ENCODE data around the gene NEURL2. TPM values are rescaled to one million over a fixed set of nuclear protein-coding genes. Genes with fewer than 3 reads are reported as not detected.
"Not testable (repeated sequence)": the region's sequence is repeated elsewhere in the genome, so short reads cannot be mapped to it uniquely, and the experiment has no call there.

The NEURL2 gene
- total RNA-seq, 2 donors from 2014 or later: 0.29 to 1.9 TPM

DNA sequence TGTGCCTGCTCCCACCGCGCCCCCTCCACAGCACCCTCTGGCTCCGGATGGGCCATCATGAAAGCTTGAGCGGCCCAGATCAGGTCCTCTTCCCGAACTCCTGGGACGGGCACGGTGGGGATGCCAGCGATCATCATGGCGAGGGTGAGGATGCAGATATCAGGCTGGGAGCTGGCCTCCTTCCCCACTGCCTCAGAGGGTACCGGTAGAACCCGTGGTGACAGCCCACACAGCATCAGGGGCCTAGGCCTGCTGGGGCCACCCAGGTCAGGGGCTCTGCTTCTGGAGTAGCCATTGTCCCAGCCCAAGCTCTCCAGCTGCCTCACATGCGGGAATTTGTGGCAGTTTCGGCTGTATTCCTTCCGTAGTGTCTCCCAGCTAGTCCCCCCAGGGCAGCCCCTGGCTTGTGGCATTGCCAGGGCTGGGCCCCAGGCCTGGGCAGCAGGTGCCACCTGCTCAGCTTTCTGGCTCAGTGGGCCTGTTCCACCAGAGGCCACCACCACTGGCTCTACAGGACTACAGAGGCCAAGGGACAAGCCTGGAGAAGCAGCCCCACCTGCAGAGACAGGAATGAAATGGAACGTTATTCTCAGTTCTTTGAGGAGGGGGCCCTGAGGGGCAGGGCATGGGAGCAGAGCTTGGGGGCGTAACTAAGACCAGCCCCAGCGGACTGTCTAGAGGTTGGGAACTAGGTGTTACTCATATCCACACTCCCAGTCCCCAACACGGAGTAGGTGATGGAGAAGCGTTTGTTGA, 4.2 kb downstream of the NEURL2 start:
- ATAC-seq (no peak), DNase-seq (ENCODE audit: low spot score) (no peak)
- no peak overlapping the region for H3K27ac Mint-ChIP-seq
- H3K27me3 Mint-ChIP-seq: peaks cover 4 to 5% of the 10 kb centered on the region in 2 donors
- H3K4me1 Mint-ChIP-seq (ENCODE audit: low read depth in 2 of 2): peaks cover 3 to 8% of the 10 kb centered on the region in 2 donors
- no peaks in the 10 kb centered on the region for H3K36me3 Mint-ChIP-seq
- H3K4me3 Mint-ChIP-seq: no peak overlapping the region
- H3K9me3 Mint-ChIP-seq: no peaks in the 10 kb centered on the region

GRCh38 chr20:45883100-45883469, 7.9 kb downstream of the NEURL2 start:
- DNase-seq (ENCODE audit: low spot score) (no peak), ATAC-seq (no peak)
- no peak overlapping the region for H3K4me3 Mint-ChIP-seq
- peaks cover 8 to 18% of the 10 kb centered on the region in 2 donors for H3K4me1 Mint-ChIP-seq (ENCODE audit: low read depth in 2 of 2)
- no peaks in the 10 kb centered on the region for H3K36me3 Mint-ChIP-seq
- H3K9me3 Mint-ChIP-seq: no peaks in the 10 kb centered on the region
- H3K27me3 Mint-ChIP-seq: peaks cover 4 to 5% of the 10 kb centered on the region in 2 donors
- H3K27ac Mint-ChIP-seq: no peak overlapping the region

DNA sequence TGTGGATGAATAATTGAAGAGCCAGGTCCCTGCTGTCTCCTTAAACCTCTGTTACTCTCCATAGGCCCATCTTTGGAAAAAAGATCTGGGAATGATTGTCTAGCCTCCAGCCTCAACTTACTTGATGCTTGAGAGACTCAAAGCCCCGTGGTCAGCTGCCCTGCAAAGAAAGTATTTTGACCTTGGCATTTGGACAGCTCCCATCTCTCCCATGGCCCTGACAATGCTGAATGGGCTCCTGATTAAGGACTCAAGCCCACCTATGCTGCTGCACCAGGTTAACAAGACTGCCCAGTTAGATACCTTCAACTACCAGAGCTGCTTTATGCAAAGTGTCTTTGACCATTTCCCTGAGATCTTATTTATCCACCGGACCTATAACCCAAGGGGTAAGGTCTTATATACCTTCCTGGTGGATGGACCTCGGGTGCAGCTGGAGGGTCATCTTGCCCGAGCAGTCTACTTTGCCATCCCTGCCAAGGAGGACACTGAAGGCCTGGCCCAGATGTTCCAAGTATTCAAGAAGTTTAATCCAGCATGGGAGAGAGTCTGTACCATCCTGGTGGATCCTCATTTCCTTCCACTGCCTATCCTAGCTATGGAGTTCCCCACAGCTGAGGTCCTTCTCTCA, 8.4 kb downstream of the NEURL2 start:
- DNase-seq (ENCODE audit: low spot score): no peak
- no peaks in the 10 kb centered on the region for H3K9me3 Mint-ChIP-seq
- H3K27me3 Mint-ChIP-seq: peaks cover 4 to 5% of the 10 kb centered on the region in 2 donors

GRCh38 chr20:45880988-45881788, 9.8 kb downstream of the NEURL2 start, which contains the start of gene ZSWIM1:
TSS of gene ZSWIM1 (plus strand) at chr20:45881227. CDS start at chr20:45882593, 1,366 bp downstream.
- Mint-ChIP-seq H3K4me1 (ENCODE audit: low read depth in 2 of 2) (peaks cover 8 to 18% of the 10 kb centered on the region in 2 donors), H3K27ac (peak within 1 kb of the TSS; percentile 20 to 51), H3K9me3 (no peaks in the 10 kb centered on the region), H3K27me3 (peaks cover 4 to 5% of the 10 kb centered on the region in 2 donors), H3K4me3 (peak within 1 kb of the TSS; percentile 82), H3K36me3 (no peaks in the 10 kb centered on the region)
- ATAC-seq (peak; percentile 99), DNase-seq (ENCODE audit: low spot score) (peak; percentile 95)

More for the DNA sequence above, 8.4 kb downstream of the NEURL2 start:
- peaks cover 8 to 18% of the 10 kb centered on the region in 2 donors for H3K4me1 Mint-ChIP-seq (ENCODE audit: low read depth in 2 of 2)
- ATAC-seq: no peak
- peak overlapping the region; percentile 57 for H3K4me3 Mint-ChIP-seq
- no peaks in the 10 kb centered on the region for H3K36me3 Mint-ChIP-seq
- H3K27ac Mint-ChIP-seq: no peak overlapping the region

DNA sequence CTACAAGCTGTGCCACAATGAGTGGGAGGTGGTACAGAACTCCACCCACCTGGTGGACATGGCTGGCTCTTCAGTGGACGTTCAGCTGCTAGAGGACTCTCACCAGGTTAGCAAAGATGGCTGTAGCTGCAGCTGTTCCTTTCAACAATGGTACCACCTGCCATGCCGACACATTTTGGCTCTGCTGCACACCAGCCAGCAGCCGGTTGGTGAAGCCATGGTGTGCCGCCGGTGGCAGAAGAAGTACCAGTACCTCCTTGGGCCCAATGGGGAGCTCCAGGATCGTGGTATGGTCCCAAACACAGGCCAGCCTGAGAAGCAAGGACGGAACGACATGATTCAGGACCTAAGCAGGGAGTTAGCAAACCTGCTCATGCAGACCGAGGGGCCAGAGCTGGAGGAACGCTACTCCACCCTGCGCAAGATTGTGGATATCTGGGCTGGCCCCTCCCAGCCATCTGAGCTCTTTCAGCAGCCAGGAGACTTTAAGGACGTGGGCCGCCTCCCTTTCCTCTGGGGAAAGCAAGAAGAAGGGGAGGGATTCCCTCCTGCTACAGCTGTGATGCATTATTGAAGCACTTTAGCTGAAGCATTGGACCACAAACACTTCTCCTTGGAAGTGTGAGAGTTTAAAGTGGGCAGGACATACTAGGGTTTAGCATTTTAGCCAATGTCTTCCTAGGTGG, 12.8 kb downstream of the NEURL2 start:
- Mint-ChIP-seq H3K27ac (no peak overlapping the region), H3K4me1 (ENCODE audit: low read depth in 2 of 2) (peaks cover 8 to 18% of the 10 kb centered on the region in 2 donors), H3K27me3 (peaks cover 4 to 5% of the 10 kb centered on the region in 2 donors), H3K4me3 (no peak overlapping the region), H3K9me3 (no peaks in the 10 kb centered on the region), H3K36me3 (no peaks in the 10 kb centered on the region)
- no peak for DNase-seq (ENCODE audit: low spot score)
- ATAC-seq: no peak

DNA sequence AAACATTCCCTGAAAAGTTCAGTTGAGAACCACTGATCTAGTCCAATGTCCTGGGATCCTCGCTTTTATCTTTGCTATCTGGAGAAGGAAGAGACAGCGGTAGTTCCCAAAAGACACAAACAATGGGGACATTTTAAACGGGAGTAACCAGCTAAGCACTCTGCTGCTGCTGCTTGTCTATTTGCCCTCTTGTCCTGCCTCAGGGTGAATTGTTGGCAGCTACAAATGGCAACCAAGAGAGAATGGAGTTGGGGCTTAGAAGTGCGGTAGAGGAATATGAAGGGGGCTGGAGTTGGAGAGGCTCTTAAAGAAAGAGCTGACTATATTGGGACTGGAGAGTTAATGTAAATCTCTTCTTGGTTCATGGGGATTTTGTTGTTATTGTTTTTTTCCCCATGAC, 16.4 kb downstream of the NEURL2 start:
- H3K27ac Mint-ChIP-seq: no peak overlapping the region
- ATAC-seq: no peak

DNA sequence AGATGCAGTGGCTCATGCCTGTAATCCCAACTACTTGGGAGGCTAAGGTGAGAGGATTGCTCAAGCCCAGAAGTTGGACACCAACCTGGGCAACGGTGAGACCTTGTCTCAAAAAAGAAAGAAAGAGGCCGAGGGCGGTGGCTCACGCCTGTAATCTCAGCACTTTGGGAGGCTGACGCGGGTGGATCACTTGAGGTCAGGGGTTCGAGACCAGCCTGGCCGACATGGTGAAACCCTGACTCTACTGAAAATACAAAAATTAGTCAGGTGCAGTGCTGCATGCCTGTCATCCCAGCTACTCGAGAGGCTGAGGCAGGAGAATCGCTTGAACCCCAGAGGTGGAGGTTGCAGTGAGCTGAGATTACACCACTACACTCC, 16.9 kb downstream of the NEURL2 start:
- not testable (repeated sequence) for H3K9me3 Mint-ChIP-seq; H3K4me1 Mint-ChIP-seq (ENCODE audit: low read depth in 2 of 2); ATAC-seq; H3K27ac Mint-ChIP-seq; H3K27me3 Mint-ChIP-seq; H3K4me3 Mint-ChIP-seq; H3K36me3 Mint-ChIP-seq; DNase-seq (ENCODE audit: low spot score)

More for the DNA sequence above, 16.4 kb downstream of the NEURL2 start:
- peaks cover 5% of the 10 kb centered on the region for H3K36me3 Mint-ChIP-seq
- H3K9me3 Mint-ChIP-seq: no peaks in the 10 kb centered on the region
- no peaks in the 10 kb centered on the region for H3K4me1 Mint-ChIP-seq (ENCODE audit: low read depth in 2 of 2)
- H3K4me3 Mint-ChIP-seq: no peak overlapping the region
- no peak for DNase-seq (ENCODE audit: low spot score)
- H3K27me3 Mint-ChIP-seq: no peaks in the 10 kb centered on the region

DNA sequence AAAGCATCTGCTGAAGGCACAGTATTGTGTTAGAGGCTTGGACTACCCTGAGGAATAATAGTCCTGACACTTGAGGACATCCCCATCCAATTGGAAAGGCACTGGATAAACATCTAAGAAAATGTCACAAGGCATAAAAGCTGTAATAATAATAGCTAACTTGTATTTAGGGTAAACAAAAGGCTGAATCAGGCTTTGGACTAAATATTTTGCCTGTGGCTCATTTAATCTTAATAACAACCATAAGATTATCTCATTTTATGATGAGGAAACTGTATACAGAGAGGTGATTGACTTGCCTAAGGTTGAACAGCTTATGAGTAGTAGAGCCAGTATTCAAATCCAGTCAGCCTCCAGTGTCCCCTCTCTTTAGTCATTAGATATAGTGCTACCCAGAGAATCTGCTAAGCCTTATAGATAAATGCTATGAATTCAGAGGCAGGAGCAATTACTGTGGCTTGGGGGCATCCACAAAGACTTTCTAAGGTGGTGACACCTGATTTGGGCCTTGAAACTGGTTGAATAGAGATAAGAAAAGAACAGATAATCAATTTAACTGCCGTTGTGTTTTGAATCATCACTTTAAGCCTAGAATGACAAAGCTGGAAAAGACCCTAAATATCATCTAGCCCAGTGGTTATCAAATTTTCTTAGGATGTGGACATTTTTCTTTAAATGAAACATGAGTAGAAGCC, 17.5 kb downstream of the NEURL2 start:
- H3K27ac Mint-ChIP-seq: no peak overlapping the region
- peaks cover 5% of the 10 kb centered on the region for H3K36me3 Mint-ChIP-seq
- ATAC-seq (no peak), DNase-seq (ENCODE audit: low spot score) (no peak)
- no peaks in the 10 kb centered on the region for H3K4me1 Mint-ChIP-seq (ENCODE audit: low read depth in 2 of 2)
- no peaks in the 10 kb centered on the region for H3K27me3 Mint-ChIP-seq
- no peak overlapping the region for H3K4me3 Mint-ChIP-seq
- H3K9me3 Mint-ChIP-seq: no peaks in the 10 kb centered on the region

- H3K27me3 Mint-ChIP-seq: no peaks in the 10 kb centered on the region
- no peak for DNase-seq (ENCODE audit: low spot score)
- peaks cover 5% of the 10 kb centered on the region for H3K36me3 Mint-ChIP-seq
- no peak overlapping the region for H3K27ac Mint-ChIP-seq
- H3K4me3 Mint-ChIP-seq: no peak overlapping the region
- H3K9me3 Mint-ChIP-seq: no peaks in the 10 kb centered on the region
- H3K4me1 Mint-ChIP-seq (ENCODE audit: low read depth in 2 of 2): no peaks in the 10 kb centered on the region
- no peak for ATAC-seq
Measured at GRCh38 chr20:45872626-45873025, 18.4 kb downstream of the NEURL2 start.

GRCh38 chr20:45867819-45868176, 23.2 kb downstream of the NEURL2 start:
- Mint-ChIP-seq H3K4me3 (no peak overlapping the region), H3K4me1 (ENCODE audit: low read depth in 2 of 2) (no peaks in the 10 kb centered on the region), H3K27ac (no peak overlapping the region), H3K9me3 (no peaks in the 10 kb centered on the region), H3K36me3 (peaks cover 5% of the 10 kb centered on the region), H3K27me3 (no peaks in the 10 kb centered on the region)
- DNase-seq (ENCODE audit: low spot score) (no peak), ATAC-seq (no peak)

DNA sequence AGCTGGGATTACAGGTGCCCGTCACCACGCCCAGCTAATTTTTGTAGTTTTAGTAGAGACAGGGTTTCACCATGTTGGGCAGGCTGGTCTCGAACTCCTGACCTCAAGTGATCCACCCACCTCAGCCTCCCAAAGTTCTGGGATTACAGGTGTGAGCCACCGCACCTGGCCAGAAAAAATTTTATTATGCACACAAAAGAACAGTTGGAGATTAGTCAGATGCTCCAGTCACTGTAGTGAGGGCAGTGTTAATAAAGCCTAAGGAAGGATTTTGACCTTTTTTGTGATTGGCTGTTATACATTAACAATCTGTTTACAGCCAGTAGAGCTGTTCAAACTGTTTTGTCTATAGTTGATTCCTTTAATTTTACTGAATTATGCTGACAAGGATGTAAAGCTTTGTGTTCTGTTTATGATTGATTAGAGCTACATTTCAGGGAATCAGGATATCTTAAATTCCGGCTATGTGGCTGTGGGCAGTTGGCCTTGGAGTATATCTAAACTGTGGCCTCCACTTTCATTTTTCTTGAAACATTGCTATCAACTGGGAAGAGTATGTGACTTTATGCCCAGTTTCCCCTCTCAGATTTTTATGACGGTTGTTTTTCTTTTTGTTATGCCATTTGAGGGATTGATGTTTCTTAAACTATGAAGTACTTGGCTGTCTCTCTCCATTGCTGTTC, 23.7 kb downstream of the NEURL2 start:
- no peak overlapping the region for H3K27ac Mint-ChIP-seq
- no peaks in the 10 kb centered on the region for H3K4me1 Mint-ChIP-seq (ENCODE audit: low read depth in 2 of 2)
- no peaks in the 10 kb centered on the region for H3K27me3 Mint-ChIP-seq
- DNase-seq (ENCODE audit: low spot score): no peak
- H3K4me3 Mint-ChIP-seq: no peak overlapping the region
- peaks cover 3% of the 10 kb centered on the region for H3K36me3 Mint-ChIP-seq
- H3K9me3 Mint-ChIP-seq: no peaks in the 10 kb centered on the region
- no peak for ATAC-seq

GRCh38 chr20:45866454-45866853, 24.6 kb downstream of the NEURL2 start:
- H3K36me3 Mint-ChIP-seq: no peaks in the 10 kb centered on the region
- no peak for DNase-seq (ENCODE audit: low spot score)
- no peaks in the 10 kb centered on the region for H3K4me1 Mint-ChIP-seq (ENCODE audit: low read depth in 2 of 2)
- H3K27me3 Mint-ChIP-seq: no peaks in the 10 kb centered on the region
- no peak overlapping the region for H3K27ac Mint-ChIP-seq
- ATAC-seq: no peak
- no peaks in the 10 kb centered on the region for H3K9me3 Mint-ChIP-seq
- H3K4me3 Mint-ChIP-seq: no peak overlapping the region

Measured in natural killer cell treated with Interleukin-12 subunit alpha and Interleukin-12 subunit beta and Interleukin-15 and Interleukin-18, amount 100 ng/mL, for 72 hours (primary cell).